Activated CD4-positive, alpha-beta T cell treated with anti-CD3 and anti-CD28 coated beads, Interleukin-10, Interleukin-2, amounts not matched to agents 100 ng/mL and 50 ng/mL, durations not matched to agents 16 hours and 8 hours (primary cell): ENCODE results near the gene PPME1.

ENCODE experiments used
- DNase-seq: peaks from one replicate; pipeline ENCODE4 v3.0.0-alpha.2; 2020

Gene PPME1

GRCh38 chr11:74284466-74284865, 113.4 kb downstream of the PPME1 start:
- no peak for DNase-seq

GRCh38 chr11:74288161-74288560, 117.1 kb downstream of the PPME1 start:
- peak; percentile 28 for DNase-seq

- no peak for DNase-seq
Measured at GRCh38 chr11:74288911-74289310, 117.8 kb downstream of the PPME1 start.

GRCh38 chr11:74297484-74297883, 126.4 kb downstream of the PPME1 start:
- DNase-seq = no peak

GRCh38 chr11:74299015-74299414, 127.9 kb downstream of the PPME1 start:
- DNase-seq = no peak
